H9 (cell line): ENCODE results near the gene METTL23. TPM values are rescaled to one million over a fixed set of nuclear protein-coding genes. Genes with fewer than 3 reads are reported as not detected.

Source experiments
- DNase-seq: peaks from one replicate; pipeline ENCODE4 v3.0.0-alpha.2; 2017
- H2AFZ ChIP-seq: one replicate; pipeline ENCODE4 v1.6.1; 2013; ENCODE audit warnings: mild to moderate bottlenecking, low read length, control low read depth, moderate library complexity
- H2AK5ac ChIP-seq: 2 replicates; pipeline ENCODE4 v1.6.1; 2013; ENCODE audit warnings: low read length, control low read depth, mixed read lengths; ENCODE audit not compliant: insufficient read length
- H2BK120ac ChIP-seq: one replicate; pipeline ENCODE4 v1.6.1; 2013; ENCODE audit warnings: low read depth, mild to moderate bottlenecking, low read length, control low read depth, inconsistent platforms; ENCODE audit not compliant: poor library complexity, severe bottlenecking
- H2BK12ac ChIP-seq: 2 replicates; pipeline ENCODE4 v1.6.1; 2013; ENCODE audit warnings: low read length, control low read depth, mixed read lengths, low read depth; ENCODE audit not compliant: insufficient read length
- H2BK15ac ChIP-seq: 2 replicates; pipeline ENCODE4 v1.6.1; 2013; ENCODE audit warnings: low read depth, low read length, control low read depth
- H2BK20ac ChIP-seq: one replicate; pipeline ENCODE4 v1.6.1; 2013; ENCODE audit warnings: low read depth, mild to moderate bottlenecking, low read length, control low read depth, inconsistent platforms; ENCODE audit not compliant: poor library complexity, severe bottlenecking
- H2BK5ac ChIP-seq: 2 replicates; pipeline ENCODE4 v1.6.1; 2013; ENCODE audit warnings: low read length, control low read depth, mixed read lengths; ENCODE audit not compliant: insufficient read length
- H3K14ac ChIP-seq: 2 replicates; pipeline ENCODE4 v1.6.1; 2013; ENCODE audit warnings: low read length, control low read depth; ENCODE audit not compliant: insufficient read depth
- H3K18ac ChIP-seq: 2 replicates; pipeline ENCODE4 v1.6.1; 2013; ENCODE audit warnings: low read depth, mild to moderate bottlenecking, mixed read lengths, low read length, control low read depth; ENCODE audit not compliant: insufficient read length
- H3K23ac ChIP-seq: 2 replicates; pipeline ENCODE4 v1.6.1; 2013; ENCODE audit warnings: low read length, control low read depth, mixed read lengths, low read depth; ENCODE audit not compliant: insufficient read length
- H3K23me2 ChIP-seq: 2 replicates; pipeline ENCODE4 v1.6.1; 2013; ENCODE audit warnings: low read depth, mild to moderate bottlenecking, mixed read lengths, low read length, control low read depth; ENCODE audit not compliant: insufficient read length, poor library complexity, severe bottlenecking
- H3K27ac ChIP-seq: 2 replicates; pipeline ENCODE4 v1.5.1; 2013; ENCODE audit warnings: low read length, control low read depth, mixed read lengths, low read depth; ENCODE audit not compliant: insufficient read length
- H3K27me3 ChIP-seq: 2 replicates; pipeline ENCODE4 v1.6.1; 2013; ENCODE audit warnings: low read length, control low read depth, inconsistent platforms; ENCODE audit not compliant: insufficient read depth
- H3K4ac ChIP-seq: 2 replicates; pipeline ENCODE4 v1.6.1; 2013; ENCODE audit warnings: low read depth, mild to moderate bottlenecking, control low read depth, inconsistent platforms, low read length, moderate library complexity
- H3K4me1 ChIP-seq: 2 replicates; pipeline ENCODE4 v1.6.1; 2013; ENCODE audit warnings: low read length, control low read depth, inconsistent platforms; ENCODE audit not compliant: insufficient read depth
- H3K4me2 ChIP-seq: 2 replicates; pipeline ENCODE4 v1.6.1; 2013; ENCODE audit warnings: low read length, control low read depth, mixed read lengths; ENCODE audit not compliant: insufficient read length, insufficient read depth
- H3K56ac ChIP-seq: 2 replicates; pipeline ENCODE4 v1.6.1; 2013; ENCODE audit warnings: low read depth, mild to moderate bottlenecking, mixed read lengths, low read length, control low read depth; ENCODE audit not compliant: insufficient read length
- H3K79me1 ChIP-seq: 2 replicates; pipeline ENCODE4 v1.6.1; 2013; ENCODE audit warnings: low read depth, mild to moderate bottlenecking, moderate library complexity, low read length, control low read depth, inconsistent platforms; ENCODE audit not compliant: insufficient read depth, poor library complexity, severe bottlenecking
- H3K79me2 ChIP-seq: 2 replicates; pipeline ENCODE4 v1.6.1; 2013; ENCODE audit warnings: low read length, control low read depth, inconsistent platforms; ENCODE audit not compliant: insufficient read depth
- H3K9ac ChIP-seq: 2 replicates; pipeline ENCODE4 v1.6.1; 2013; ENCODE audit warnings: low read length, control low read depth, mixed read lengths; ENCODE audit not compliant: insufficient read length; ENCODE audit errors: extremely low read depth
- H3K9me3 ChIP-seq: one replicate; pipeline ENCODE4 v1.6.1; 2013; ENCODE audit warnings: low read depth, low read length, inconsistent platforms; ENCODE audit not compliant: control insufficient read depth
- H3T11ph ChIP-seq: one replicate; pipeline ENCODE4 v1.6.1; 2013; ENCODE audit warnings: mild to moderate bottlenecking, low read length, control low read depth, inconsistent platforms
- H4K20me1 ChIP-seq: one replicate; pipeline ENCODE4 v1.6.1; 2013; ENCODE audit not compliant: control insufficient read depth, insufficient read length, insufficient read depth
- H4K5ac ChIP-seq: 2 replicates; pipeline ENCODE4 v1.6.1; 2013; ENCODE audit warnings: low read depth, mild to moderate bottlenecking, mixed read lengths, low read length, control low read depth; ENCODE audit not compliant: insufficient read length
- H4K8ac ChIP-seq: replicated peaks from 2 replicates; pipeline ENCODE4 v1.6.1; 2013; ENCODE audit warnings: low read length, control low read depth, mixed read lengths, low read depth; ENCODE audit not compliant: insufficient read length
- H4K91ac ChIP-seq: 2 replicates; pipeline ENCODE4 v1.6.1; 2013; ENCODE audit warnings: low read depth, mild to moderate bottlenecking, moderate library complexity, mixed read lengths, low read length, control low read depth; ENCODE audit not compliant: insufficient read length
- H3K27ac Mint-ChIP-seq, 3 experiments: 2 replicates in 2 of 3; 3 replicates in 1 of 3; pipeline ENCODE4 v1.8.0; 2020 to 2021; ENCODE audit warnings: mixed read lengths in 3 of 3, mild to moderate bottlenecking in 1 of 3, moderate library complexity in 1 of 3
- H3K27me3 Mint-ChIP-seq: 2 replicates; pipeline ENCODE4 v1.8.0; 2021; ENCODE audit warnings: low read depth, mild to moderate bottlenecking, moderate library complexity, mixed read lengths
- H3K36me3 Mint-ChIP-seq, 3 experiments: 2 replicates in 2 of 3; 3 replicates in 1 of 3; pipeline ENCODE4 v1.8.0; 2020 to 2021; ENCODE audit warnings: low read depth in 3 of 3, mixed read lengths in 3 of 3; ENCODE audit not compliant: insufficient read depth in 1 of 3
- H3K4me1 Mint-ChIP-seq, 2 experiments: 2 replicates each; pipeline ENCODE4 v1.8.0; 2020; ENCODE audit warnings: mixed read lengths in 2 of 2
- H3K4me3 Mint-ChIP-seq, 2 experiments: 2 replicates in 1 of 2; 3 replicates in 1 of 2; pipeline ENCODE4 v1.8.0; 2020 to 2021; ENCODE audit warnings: mild to moderate bottlenecking in 2 of 2, mixed read lengths in 2 of 2, moderate library complexity in 1 of 2
- H3K9me3 Mint-ChIP-seq, 2 experiments: 2 replicates in 1 of 2; 3 replicates in 1 of 2; pipeline ENCODE4 v1.8.0; 2020; ENCODE audit warnings: mild to moderate bottlenecking in 2 of 2, mixed read lengths in 2 of 2, moderate library complexity in 1 of 2
- CTCF ChIP-seq: fragments of 200-600 bp; sonication (generic); conservative IDR thresholded peaks from 3 replicates; pipeline ENCODE4 v1.8.0; 2021; ENCODE audit warnings: antibody characterized with exemption, mild to moderate bottlenecking
- WGBS: extraction: QIAGEN DNeasy Blood & Tissue Kit; methylation state at CpG from one replicate; pipeline ENCODE4 v1.1.7; 2013; ENCODE audit warnings: missing lambda C conversion rate, low lambda C conversion rate, mixed read lengths; ENCODE audit not compliant: insufficient read length; ENCODE audit errors: extremely low coverage; 5-methylcytosine and 5-hydroxymethylcytosine counted together
- total RNA-seq: library from RNA; stranded (reverse); gene quantifications from 2 replicates; pipeline ENCODE4 v1.2.1, GENCODE V29; 2021

The METTL23 gene
- total RNA-seq, 1 experiment from 2014 or later: 29.9 TPM

GRCh38 chr17:76735006-76735405, 8.4 kb downstream of the METTL23 start:
- H4K20me1 ChIP-seq: no peaks in the 10 kb centered on the region
- H3K27me3 Mint-ChIP-seq: peaks cover 2% of the 10 kb centered on the region
- H4K91ac ChIP-seq: no peak overlapping the region
- H4K8ac ChIP-seq: no peak overlapping the region
- no peaks in the 10 kb centered on the region for H3K9me3 ChIP-seq
- no peak overlapping the region for H2BK20ac ChIP-seq
- peaks cover 17% of the 10 kb centered on the region; the same call in 1 of the 2 replicates for H3K79me2 ChIP-seq
- peak overlapping the region; percentile 99 to 100 for H3K4me3 Mint-ChIP-seq
- WGBS: no CpG with 5 or more reads among the region's 5 CpGs
- no peak overlapping the region for H3K56ac ChIP-seq
- H3K4me1 Mint-ChIP-seq: peaks cover 29 to 34% of the 10 kb centered on the region in 2 experiments
- no peak for DNase-seq
- H3K18ac ChIP-seq: no peak overlapping the region
- peak overlapping the region; percentile 55 for H3K9ac ChIP-seq
- H3K23me2 ChIP-seq: no peaks in the 10 kb centered on the region
- H3K4ac ChIP-seq: no peak overlapping the region
- no peaks in the 10 kb centered on the region for H3K4me1 ChIP-seq
- H3T11ph ChIP-seq: no peak overlapping the region
- no peak overlapping the region for H2BK12ac ChIP-seq
- H3K79me1 ChIP-seq: no peaks in the 10 kb centered on the region
- peaks cover 37 to 59% (median 39%) of the 10 kb centered on the region in 3 experiments for H3K36me3 Mint-ChIP-seq
- H2BK120ac ChIP-seq: no peak overlapping the region
- no peak for TF ChIP-seq CTCF
- H3K27me3 ChIP-seq: no peaks in the 10 kb centered on the region
- H3K27ac Mint-ChIP-seq: peak overlapping the region; percentile 12 to 98 (median 79); a peak in 5 of 7 replicates
- no peak overlapping the region for H2BK15ac ChIP-seq
- no peak overlapping the region for H3K27ac ChIP-seq
- H2BK5ac ChIP-seq: no peak overlapping the region
- H4K5ac ChIP-seq: no peak overlapping the region
- no peak overlapping the region for H2AFZ ChIP-seq
- peaks cover 3 to 7% of the 10 kb centered on the region in 2 experiments; a peak in 2 of 5 replicates for H3K9me3 Mint-ChIP-seq
- peak overlapping the region; percentile 71 for H3K4me2 ChIP-seq
- H2AK5ac ChIP-seq: no peak overlapping the region
- H3K14ac ChIP-seq: no peak overlapping the region
- no peak overlapping the region for H3K23ac ChIP-seq
